HG03460 (cell line): ENCODE results near the gene ENAM.
"Not testable (repeated sequence)": the region's sequence is repeated elsewhere in the genome, so short reads cannot be mapped to it uniquely, and the experiment has no call there.

Experiments
- ATAC-seq: cut with Tn5 transposase; IDR thresholded peaks from one replicate; pipeline ENCODE4 v1.9.1; 2021; ENCODE audit not compliant: unreplicated experiment

The ENAM gene

GRCh38 chr4:70627620-70628019, 924 bp upstream of the ENAM start:
- no peak for ATAC-seq

- no peak for ATAC-seq
Measured at GRCh38 chr4:70629469-70630090, 1.0 kb downstream of the ENAM start.

- no peak for ATAC-seq
Measured at GRCh38 chr4:70630162-70630561, 1.6 kb downstream of the ENAM start.

- no peak for ATAC-seq
Measured at GRCh38 chr4:70632028-70632427, 3.5 kb downstream of the ENAM start.

- ATAC-seq: no peak
Measured at GRCh38 chr4:70634482-70634881, 5.9 kb downstream of the ENAM start.

- peak; percentile 59 for ATAC-seq
Measured at GRCh38 chr4:70637239-70637913, 8.8 kb downstream of the ENAM start.

GRCh38 chr4:70640192-70640591, 11.6 kb downstream of the ENAM start:
- peak; percentile 58 for ATAC-seq

GRCh38 chr4:70650741-70651140, 22.2 kb downstream of the ENAM start:
- ATAC-seq: not testable (repeated sequence)

- peak; percentile 44 for ATAC-seq
Measured at GRCh38 chr4:70651864-70652506, 23.4 kb downstream of the ENAM start.

GRCh38 chr4:70654605-70655011, 26.1 kb downstream of the ENAM start:
- ATAC-seq: no peak

GRCh38 chr4:70657326-70657725, 28.8 kb downstream of the ENAM start:
- ATAC-seq: no peak

GRCh38 chr4:70658418-70658817, 29.9 kb downstream of the ENAM start:
- no peak for ATAC-seq

- no peak for ATAC-seq
Measured at GRCh38 chr4:70660106-70660505, 31.6 kb downstream of the ENAM start.

- ATAC-seq: peak; percentile 89
Measured at GRCh38 chr4:70661309-70661922, 32.9 kb downstream of the ENAM start.

- no peak for ATAC-seq
Measured at GRCh38 chr4:70666369-70666768, 37.8 kb downstream of the ENAM start, which contains the start of gene JCHAIN. TSS of gene JCHAIN (minus strand) at chr4:70666508. CDS start at chr4:70666490, 18 bp downstream.

GRCh38 chr4:70667740-70668535, 39.4 kb downstream of the ENAM start:
- ATAC-seq: peak; percentile 42

- no peak for ATAC-seq
Measured at GRCh38 chr4:70670332-70671014, 41.9 kb downstream of the ENAM start.

- no peak for ATAC-seq
Measured at GRCh38 chr4:70671091-70671490, 42.5 kb downstream of the ENAM start.

GRCh38 chr4:70674191-70674590, 45.6 kb downstream of the ENAM start:
- no peak for ATAC-seq

GRCh38 chr4:70674731-70675130, 46.2 kb downstream of the ENAM start:
- no peak for ATAC-seq
